Omental fat pad (tissue), 4 donors: ENCODE measurements around the gene NDC1. TPM values are rescaled to one million over a fixed set of nuclear protein-coding genes. Genes with fewer than 3 reads are reported as not detected.

Experiments used
- ATAC-seq: fragments of 150-250 bp; one replicate; pipeline ENCODE4 v1.9.1; 2016; ENCODE audit warnings: mild to moderate bottlenecking, moderate library complexity; ENCODE audit not compliant: low FRiP score
- DNase-seq: peaks from one replicate; pipeline ENCODE4 v3.0.0-alpha.2; 2019; ENCODE audit warnings: low spot score
- CTCF ChIP-seq, 3 donors: fragments of 450-650 bp; IDR thresholded peaks; one replicate each; pipeline ENCODE4 v1.5.1; 2016 to 2017; ENCODE audit warnings: antibody characterized with exemption in 3 of 3, mild to moderate bottlenecking in 3 of 3, moderate library complexity in 2 of 3
- total RNA-seq, 4 donors: library from RNA; depleted of rRNA; stranded (reverse); fragments of >200 nt; gene quantifications; one replicate each; pipeline ENCODE4 v1.1.0, GENCODE V29; 2016

The NDC1 gene
- total RNA-seq, 4 donors from 2014 or later, result 9.2 to 16.3 (median 11.8) TPM

- TF ChIP-seq CTCF (IDR thresholded peaks at IDR 0.05), result no peak
- ATAC-seq (no peak), DNase-seq (no peak)
Measured at GRCh38 chr1:53807916-53808315, 30.2 kb downstream of the NDC1 start.

GRCh38 chr1:53804791-53805505 lies 33.1 kb downstream of the NDC1 start:
- DNase-seq (no peak), ATAC-seq (no peak)
- no peak for TF ChIP-seq CTCF (IDR thresholded peaks at IDR 0.05)

GRCh38 chr1:53804181-53804580 lies 33.9 kb downstream of the NDC1 start:
- ATAC-seq (no peak), DNase-seq (no peak)
- TF ChIP-seq CTCF (IDR thresholded peaks at IDR 0.05), result no peak

- DNase-seq (no peak), ATAC-seq (no peak)
- TF ChIP-seq CTCF (IDR thresholded peaks at IDR 0.05), result no peak
Measured at GRCh38 chr1:53800621-53801020, 37.5 kb downstream of the NDC1 start.

- DNase-seq (no peak), ATAC-seq (no peak)
- TF ChIP-seq CTCF (IDR thresholded peaks at IDR 0.05), result no peak
Measured at GRCh38 chr1:53799141-53799540, 39.0 kb downstream of the NDC1 start.

GRCh38 chr1:53792806-53793205 lies 45.3 kb downstream of the NDC1 start:
- DNase-seq (no peak), ATAC-seq (no peak)
- TF ChIP-seq CTCF (IDR thresholded peaks at IDR 0.05), result no peak

- no peak for ATAC-seq
- no peak for TF ChIP-seq CTCF (IDR thresholded peaks at IDR 0.05)
- no peak for DNase-seq
Measured at GRCh38 chr1:53787655-53788054, 50.4 kb downstream of the NDC1 start.
